H1 (cell line): ENCODE results near the gene GDF9. TPM values are rescaled to one million over a fixed set of nuclear protein-coding genes. Genes with fewer than 3 reads are reported as not detected.
A peak's percentile ranks its signal among the peaks of the same experiment; 100 is the strongest.

Experiments
- ASH2L ChIP-seq: fragments of 200-600, 300-600 bp; sonication (generic); IDR thresholded peaks from one replicate; pipeline ENCODE4 v1.7.1; 2017; ENCODE audit warnings: low read length
- EP300 ChIP-seq, 2 experiments: IDR thresholded peaks; 1 replicate in 1 of 2; 2 replicates in 1 of 2; pipeline ENCODE4 v1.6.1; 2011 to 2012; ENCODE audit warnings: low read depth in 2 of 2, low read length in 2 of 2, mild to moderate bottlenecking in 2 of 2, borderline replicate concordance in 1 of 2, inconsistent platforms in 1 of 2, moderate library complexity in 1 of 2
- FOSL1 ChIP-seq: IDR thresholded peaks from 2 replicates; pipeline ENCODE4 v1.6.1; 2011; ENCODE audit warnings: mild to moderate bottlenecking, low read depth, low read length, moderate library complexity; ENCODE audit not compliant: insufficient read depth
- HDAC2 ChIP-seq, 2 experiments: fragments of 300-600 bp in 1 of 2; sonication (generic) in 1 of 2; IDR thresholded peaks; 2 replicates each; pipeline ENCODE4 v1.6.1; 2011 to 2012; ENCODE audit warnings: low read depth in 2 of 2, low read length in 2 of 2, mild to moderate bottlenecking in 2 of 2, moderate library complexity in 2 of 2, borderline replicate concordance in 1 of 2, inconsistent platforms in 1 of 2
- KDM1A ChIP-seq: fragments of 200-600, 300-600 bp; sonication (generic); IDR thresholded peaks from 2 replicates; pipeline ENCODE4 v1.7.1; 2016; ENCODE audit warnings: mild to moderate bottlenecking, low read length, borderline replicate concordance
- KDM5A ChIP-seq: fragments of 200-600 bp; IDR thresholded peaks from 2 replicates; pipeline ENCODE4 v1.7.1; 2012; ENCODE audit warnings: mild to moderate bottlenecking, low read length, inconsistent platforms, mixed read lengths
- NRF1 ChIP-seq: IDR thresholded peaks from 2 replicates; pipeline ENCODE4 v1.6.1; 2011; ENCODE audit warnings: mild to moderate bottlenecking, low read depth, low read length, improper control_type of control experiment
- PHF8 ChIP-seq: fragments of 200-600 bp; sonication (generic); conservative IDR thresholded peaks from 2 replicates; pipeline ENCODE4 v1.7.1; 2012; ENCODE audit warnings: low read depth, mild to moderate bottlenecking, inconsistent platforms, low read length, moderate library complexity
- POLR2AphosphoS5 ChIP-seq: IDR thresholded peaks from 2 replicates; pipeline ENCODE4 v1.6.1; 2011; ENCODE audit warnings: low read depth, low read length
- RAD21 ChIP-seq, 2 experiments: IDR thresholded peaks in 1 of 2; conservative IDR thresholded peaks in 1 of 2; 2 replicates each; pipeline ENCODE4 v1.6.1; 2011; ENCODE audit warnings: low read depth in 2 of 2, low read length in 2 of 2, improper control_type of control experiment in 1 of 2, inconsistent platforms in 1 of 2, mild to moderate bottlenecking in 1 of 2, moderate library complexity in 1 of 2
- RBBP5 ChIP-seq: IDR thresholded peaks from 2 replicates; pipeline ENCODE4 v1.7.1; 2012; ENCODE audit warnings: low read depth, mild to moderate bottlenecking, inconsistent platforms, low read length, moderate library complexity, borderline replicate concordance
- SAP30 ChIP-seq: fragments of 300-600 bp; sonication (generic); IDR thresholded peaks from 2 replicates; pipeline ENCODE4 v1.7.1; 2012; ENCODE audit warnings: low read length, moderate library complexity, mild to moderate bottlenecking, inconsistent platforms; ENCODE audit not compliant: insufficient read depth, insufficient replicate concordance
- SIN3A ChIP-seq, 2 experiments: IDR thresholded peaks in 1 of 2; conservative IDR thresholded peaks in 1 of 2; 2 replicates each; pipeline ENCODE4 v1.6.1; 2011 to 2012; ENCODE audit warnings: low read length in 2 of 2, improper control_type of control experiment in 1 of 2, low read depth in 1 of 2, mild to moderate bottlenecking in 1 of 2
- SIRT6 ChIP-seq: IDR thresholded peaks from one replicate; pipeline ENCODE4 v1.7.1; 2012; ENCODE audit warnings: low read length, inconsistent platforms
- SP2 ChIP-seq: IDR thresholded peaks from 2 replicates; pipeline ENCODE4 v1.6.1; 2012; ENCODE audit warnings: mild to moderate bottlenecking, low read length, inconsistent platforms
- TAF7 ChIP-seq: optimal IDR thresholded peaks from 2 replicates; pipeline ENCODE3; 2011; ENCODE audit warnings: low read depth, mild to moderate bottlenecking, inconsistent platforms, low read length, moderate library complexity, borderline replicate concordance
- TCF12 ChIP-seq: IDR thresholded peaks from 2 replicates; pipeline ENCODE4 v1.6.1; 2011; ENCODE audit warnings: low read depth, mild to moderate bottlenecking, low read length
- TEAD4 ChIP-seq: IDR thresholded peaks from 2 replicates; pipeline ENCODE4 v1.6.1; 2012; ENCODE audit warnings: low read depth, low read length, inconsistent platforms, mixed read lengths
- polyA plus RNA-seq, 7 experiments: library from polyadenylated mRNA; depleted of rRNA in 3 of 7; stranded (reverse) in 5 of 7; unstranded in 2 of 7; fragments of >200 nt in 5 of 7; fragments of 200-250 nt in 2 of 7; gene quantifications; 1 replicate in 5 of 7; 2 replicates in 1 of 7; 4 replicates in 1 of 7; pipeline versions ENCODE4 v1.2.1 to v1.2.3, GENCODE V29; 2011 to 2013; ENCODE audit warnings: missing spikeins in 2 of 7, mixed read lengths in 2 of 7
- total RNA-seq: library from RNA; stranded (reverse); fragmentation: NEBNext Ultra II Directional; extraction: Animal tissue kit (Norgen Biotek cat#: 25700); gene quantifications from 2 replicates; pipeline ENCODE4 v1.2.1, GENCODE V29; 2021
- TF ChIP-seq, protein P1 (sequence below), 3 experiments: IDR thresholded peaks; 1 replicate in 2 of 3; 2 replicates in 1 of 3; pipeline versions ENCODE4 v1.5.1 to v1.6.1; 2011; ENCODE audit warnings: low read length in 3 of 3, mild to moderate bottlenecking in 3 of 3, inconsistent platforms in 2 of 3, low read depth in 1 of 3, moderate library complexity in 1 of 3; ENCODE audit not compliant: insufficient read depth in 1 of 3; ENCODE audit errors: control extremely low read depth in 1 of 3
- TF ChIP-seq, protein P2 (sequence below): IDR thresholded peaks from 2 replicates; pipeline ENCODE4 v1.6.1; 2012; ENCODE audit warnings: inconsistent platforms

The GDF9 gene
- total and polyA plus RNA-seq, 2 of the 8 experiments (the other 6 are each of a cell fraction or from before 2014, with no cell fraction given), result 0.14 TPM; not detected in 1

DNA sequence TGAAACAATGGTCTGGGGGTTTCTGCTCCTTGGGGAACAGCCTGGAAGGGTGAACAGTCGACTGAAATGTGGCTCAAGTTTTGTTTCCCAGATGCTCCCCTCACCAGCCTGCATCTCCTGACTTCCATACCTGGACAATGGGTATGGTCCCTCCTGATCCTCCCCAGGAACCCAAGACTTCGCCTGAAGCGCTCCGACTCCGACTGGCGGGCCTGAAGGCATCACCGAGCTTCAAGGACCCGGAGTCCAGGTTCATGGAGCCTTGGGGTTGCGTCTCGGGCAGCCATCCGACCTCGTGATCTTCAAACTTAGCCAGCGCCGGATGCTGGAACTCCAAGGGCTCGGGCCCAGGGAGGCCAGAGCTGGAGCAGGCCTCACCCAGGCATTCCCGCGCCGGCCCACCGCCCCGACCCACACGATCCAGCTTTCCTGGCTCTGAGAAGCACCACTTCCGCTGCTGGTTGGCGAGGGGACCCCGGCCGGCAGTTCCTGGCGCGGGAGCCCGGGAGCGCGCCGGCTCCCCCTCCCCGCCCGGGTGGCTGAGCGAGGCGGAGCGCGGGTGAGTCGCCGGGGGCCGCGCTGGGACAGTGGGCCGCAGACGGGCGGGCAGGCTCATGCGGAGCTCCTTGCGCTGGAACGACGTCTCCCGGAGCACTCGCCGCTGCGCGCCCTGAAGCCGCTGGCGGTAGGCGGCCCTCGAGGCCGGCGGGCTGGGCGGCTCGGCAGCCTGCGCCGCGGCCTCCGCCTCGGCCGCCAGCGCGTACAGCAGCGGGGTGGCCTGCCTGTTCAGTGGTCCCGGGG, 41.0 kb downstream of the GDF9 start (continued):
- TF ChIP-seq KDM5A, result no peak
- TF ChIP-seq SAP30, result no peak
- TF ChIP-seq HDAC2 (IDR thresholded peaks at IDR 0.05; ENCODE audit: borderline replicate concordance in 1 of 2, low read depth in 2 of 2, low read length in 2 of 2), result no peak
- no peak for TF ChIP-seq TAF7
- TF ChIP-seq RAD21 (IDR thresholded peaks at IDR 0.05 in 1 of 2, conservative IDR thresholded peaks at IDR 0.05 in 1 of 2; ENCODE audit: low read depth in 2 of 2, low read length in 2 of 2), result no peak; a peak in 1 of 4 replicates
- TF ChIP-seq NRF1, result no peak
- TF ChIP-seq EP300 (IDR thresholded peaks at IDR 0.05; ENCODE audit: borderline replicate concordance in 1 of 2, low read depth in 2 of 2, low read length in 2 of 2), result no peak
- peak; percentile 34; the same call in 1 of the 2 replicates for TF ChIP-seq PHF8
- no peak for TF ChIP-seq SP2
- no peak for TF ChIP-seq FOSL1
- TF ChIP-seq SIRT6, result no peak
- no peak for TF ChIP-seq POLR2AphosphoS5
- TF ChIP-seq KDM1A, result no peak
- peak; percentile 69 for TF ChIP-seq ASH2L
- TF ChIP-seq, protein P1, sequence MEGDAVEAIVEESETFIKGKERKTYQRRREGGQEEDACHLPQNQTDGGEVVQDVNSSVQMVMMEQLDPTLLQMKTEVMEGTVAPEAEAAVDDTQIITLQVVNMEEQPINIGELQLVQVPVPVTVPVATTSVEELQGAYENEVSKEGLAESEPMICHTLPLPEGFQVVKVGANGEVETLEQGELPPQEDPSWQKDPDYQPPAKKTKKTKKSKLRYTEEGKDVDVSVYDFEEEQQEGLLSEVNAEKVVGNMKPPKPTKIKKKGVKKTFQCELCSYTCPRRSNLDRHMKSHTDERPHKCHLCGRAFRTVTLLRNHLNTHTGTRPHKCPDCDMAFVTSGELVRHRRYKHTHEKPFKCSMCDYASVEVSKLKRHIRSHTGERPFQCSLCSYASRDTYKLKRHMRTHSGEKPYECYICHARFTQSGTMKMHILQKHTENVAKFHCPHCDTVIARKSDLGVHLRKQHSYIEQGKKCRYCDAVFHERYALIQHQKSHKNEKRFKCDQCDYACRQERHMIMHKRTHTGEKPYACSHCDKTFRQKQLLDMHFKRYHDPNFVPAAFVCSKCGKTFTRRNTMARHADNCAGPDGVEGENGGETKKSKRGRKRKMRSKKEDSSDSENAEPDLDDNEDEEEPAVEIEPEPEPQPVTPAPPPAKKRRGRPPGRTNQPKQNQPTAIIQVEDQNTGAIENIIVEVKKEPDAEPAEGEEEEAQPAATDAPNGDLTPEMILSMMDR (IDR thresholded peaks at IDR 0.05; ENCODE audit: control extremely low read depth in 1 of 3, insufficient read depth in 1 of 3, low read depth in 1 of 3, low read length in 3 of 3), result no peak
- peak; percentile 94 for TF ChIP-seq RBBP5
- TF ChIP-seq, protein P2, sequence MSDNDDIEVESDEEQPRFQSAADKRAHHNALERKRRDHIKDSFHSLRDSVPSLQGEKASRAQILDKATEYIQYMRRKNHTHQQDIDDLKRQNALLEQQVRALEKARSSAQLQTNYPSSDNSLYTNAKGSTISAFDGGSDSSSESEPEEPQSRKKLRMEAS, result peak; percentile 6; the same call in 1 of the 2 replicates
- TF ChIP-seq TCF12, result no peak
- no peak for TF ChIP-seq TEAD4
- no peak for TF ChIP-seq SIN3A (conservative IDR thresholded peaks at IDR 0.05 in 1 of 2, IDR thresholded peaks at IDR 0.05 in 1 of 2; ENCODE audit: low read depth in 1 of 2, low read length in 2 of 2)
